Measurements from ENCODE around the gene STON2. TPM values are rescaled to one million over a fixed set of nuclear protein-coding genes. Genes with fewer than 3 reads are reported as not detected.

STON2 gene
- polyA plus RNA-seq, 2 of the 4 experiments (the other 2 are of a cell fraction): 0.53 to 1.3 TPM

DNA sequence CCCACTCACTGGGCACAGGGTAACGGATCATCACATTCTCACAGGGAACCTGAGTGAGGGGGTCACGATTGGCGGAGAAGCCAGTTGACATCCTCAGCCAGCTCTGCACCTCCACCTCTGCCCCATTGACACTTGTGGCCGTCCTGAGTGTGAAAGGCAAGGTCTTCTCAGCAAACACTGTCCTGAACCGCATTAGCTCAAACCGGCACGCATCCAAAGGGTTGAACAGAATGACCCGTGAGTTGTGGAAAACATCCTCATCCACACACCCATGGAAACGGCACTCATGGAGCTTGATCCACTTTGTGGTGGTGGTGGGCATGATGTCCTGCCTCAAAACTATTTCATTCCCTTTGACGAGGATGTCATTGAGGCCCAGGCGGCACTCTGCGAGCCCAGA, 123.0 kb downstream of the STON2 start:
- DNase-seq (ENCODE audit: low read depth in 1 of 2, low spot score in 1 of 2): no peak
- 75% methylated on average over 12 of the region's 12 CpGs for WGBS (ENCODE audit: missing lambda C conversion rate)
- H3K9me3 ChIP-seq: no peaks in the 10 kb centered on the region
- no peak overlapping the region for H3K4me2 ChIP-seq
- FAIRE-seq: no peak
- ChIA-PET POLR2A (no interaction called here), CTCF (interaction anchor here (1.1 to 3.2 kb wide), 3 partner anchors 10 to 188 kb away, joined by 3 to 17 read pairs (median 11); no protein-coding TSS in a partner anchor)
- no peak overlapping the region for H3K27ac ChIP-seq
- H3K4me1 ChIP-seq: no peaks in the 10 kb centered on the region
- TF ChIP-seq HDAC2 (IDR thresholded peaks at IDR 0.05): no peak
- TF ChIP-seq NFE2L2 (conservative IDR thresholded peaks at IDR 0.05; ENCODE audit: low read length): no peak
- no peak for TF ChIP-seq NR3C1 (IDR thresholded peaks at IDR 0.05)
- TF ChIP-seq EHF (CRISPR knock-in tag; IDR thresholded peaks at IDR 0.05): no peak
- TF ChIP-seq CHD4 (IDR thresholded peaks at IDR 0.05; ENCODE audit: borderline replicate concordance): no peak
- TF ChIP-seq ESRRA (IDR thresholded peaks at IDR 0.05; ENCODE audit: borderline replicate concordance, low read length): no peak
- TF ChIP-seq, protein P1, sequence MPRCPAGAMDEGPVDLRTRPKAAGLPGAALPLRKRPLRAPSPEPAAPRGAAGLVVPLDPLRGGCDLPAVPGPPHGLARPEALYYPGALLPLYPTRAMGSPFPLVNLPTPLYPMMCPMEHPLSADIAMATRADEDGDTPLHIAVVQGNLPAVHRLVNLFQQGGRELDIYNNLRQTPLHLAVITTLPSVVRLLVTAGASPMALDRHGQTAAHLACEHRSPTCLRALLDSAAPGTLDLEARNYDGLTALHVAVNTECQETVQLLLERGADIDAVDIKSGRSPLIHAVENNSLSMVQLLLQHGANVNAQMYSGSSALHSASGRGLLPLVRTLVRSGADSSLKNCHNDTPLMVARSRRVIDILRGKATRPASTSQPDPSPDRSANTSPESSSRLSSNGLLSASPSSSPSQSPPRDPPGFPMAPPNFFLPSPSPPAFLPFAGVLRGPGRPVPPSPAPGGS (IDR thresholded peaks at IDR 0.05): no peak
- no peak for TF ChIP-seq CBX2 (IDR thresholded peaks at IDR 0.05; ENCODE audit: borderline replicate concordance, low read depth)
- TF ChIP-seq, protein P2, sequence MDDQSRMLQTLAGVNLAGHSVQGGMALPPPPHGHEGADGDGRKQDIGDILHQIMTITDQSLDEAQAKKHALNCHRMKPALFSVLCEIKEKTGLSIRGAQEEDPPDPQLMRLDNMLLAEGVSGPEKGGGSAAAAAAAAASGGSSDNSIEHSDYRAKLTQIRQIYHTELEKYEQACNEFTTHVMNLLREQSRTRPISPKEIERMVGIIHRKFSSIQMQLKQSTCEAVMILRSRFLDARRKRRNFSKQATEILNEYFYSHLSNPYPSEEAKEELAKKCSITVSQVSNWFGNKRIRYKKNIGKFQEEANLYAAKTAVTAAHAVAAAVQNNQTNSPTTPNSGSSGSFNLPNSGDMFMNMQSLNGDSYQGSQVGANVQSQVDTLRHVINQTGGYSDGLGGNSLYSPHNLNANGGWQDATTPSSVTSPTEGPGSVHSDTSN (IDR thresholded peaks at IDR 0.05): no peak
- TF ChIP-seq MYC (IDR thresholded peaks at IDR 0.05; ENCODE audit: borderline replicate concordance, low read length): no peak
- TF ChIP-seq, protein P3, sequence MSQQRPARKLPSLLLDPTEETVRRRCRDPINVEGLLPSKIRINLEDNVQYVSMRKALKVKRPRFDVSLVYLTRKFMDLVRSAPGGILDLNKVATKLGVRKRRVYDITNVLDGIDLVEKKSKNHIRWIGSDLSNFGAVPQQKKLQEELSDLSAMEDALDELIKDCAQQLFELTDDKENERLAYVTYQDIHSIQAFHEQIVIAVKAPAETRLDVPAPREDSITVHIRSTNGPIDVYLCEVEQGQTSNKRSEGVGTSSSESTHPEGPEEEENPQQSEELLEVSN (IDR thresholded peaks at IDR 0.05; ENCODE audit: borderline replicate concordance, low read depth): no peak
- TF ChIP-seq, protein P4, sequence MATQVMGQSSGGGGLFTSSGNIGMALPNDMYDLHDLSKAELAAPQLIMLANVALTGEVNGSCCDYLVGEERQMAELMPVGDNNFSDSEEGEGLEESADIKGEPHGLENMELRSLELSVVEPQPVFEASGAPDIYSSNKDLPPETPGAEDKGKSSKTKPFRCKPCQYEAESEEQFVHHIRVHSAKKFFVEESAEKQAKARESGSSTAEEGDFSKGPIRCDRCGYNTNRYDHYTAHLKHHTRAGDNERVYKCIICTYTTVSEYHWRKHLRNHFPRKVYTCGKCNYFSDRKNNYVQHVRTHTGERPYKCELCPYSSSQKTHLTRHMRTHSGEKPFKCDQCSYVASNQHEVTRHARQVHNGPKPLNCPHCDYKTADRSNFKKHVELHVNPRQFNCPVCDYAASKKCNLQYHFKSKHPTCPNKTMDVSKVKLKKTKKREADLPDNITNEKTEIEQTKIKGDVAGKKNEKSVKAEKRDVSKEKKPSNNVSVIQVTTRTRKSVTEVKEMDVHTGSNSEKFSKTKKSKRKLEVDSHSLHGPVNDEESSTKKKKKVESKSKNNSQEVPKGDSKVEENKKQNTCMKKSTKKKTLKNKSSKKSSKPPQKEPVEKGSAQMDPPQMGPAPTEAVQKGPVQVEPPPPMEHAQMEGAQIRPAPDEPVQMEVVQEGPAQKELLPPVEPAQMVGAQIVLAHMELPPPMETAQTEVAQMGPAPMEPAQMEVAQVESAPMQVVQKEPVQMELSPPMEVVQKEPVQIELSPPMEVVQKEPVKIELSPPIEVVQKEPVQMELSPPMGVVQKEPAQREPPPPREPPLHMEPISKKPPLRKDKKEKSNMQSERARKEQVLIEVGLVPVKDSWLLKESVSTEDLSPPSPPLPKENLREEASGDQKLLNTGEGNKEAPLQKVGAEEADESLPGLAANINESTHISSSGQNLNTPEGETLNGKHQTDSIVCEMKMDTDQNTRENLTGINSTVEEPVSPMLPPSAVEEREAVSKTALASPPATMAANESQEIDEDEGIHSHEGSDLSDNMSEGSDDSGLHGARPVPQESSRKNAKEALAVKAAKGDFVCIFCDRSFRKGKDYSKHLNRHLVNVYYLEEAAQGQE (IDR thresholded peaks at IDR 0.05): no peak
- TF ChIP-seq POLR2A (IDR thresholded peaks at IDR 0.05; ENCODE audit: low read length): no peak
- TF ChIP-seq SMC3 (IDR thresholded peaks at IDR 0.05): no peak
- TF ChIP-seq TFCP2L1 (CRISPR knock-in tag; IDR thresholded peaks at IDR 0.05): no peak
- TF ChIP-seq, protein P5, sequence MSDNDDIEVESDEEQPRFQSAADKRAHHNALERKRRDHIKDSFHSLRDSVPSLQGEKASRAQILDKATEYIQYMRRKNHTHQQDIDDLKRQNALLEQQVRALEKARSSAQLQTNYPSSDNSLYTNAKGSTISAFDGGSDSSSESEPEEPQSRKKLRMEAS (IDR thresholded peaks at IDR 0.05): no peak
- TF ChIP-seq RCOR1 (IDR thresholded peaks at IDR 0.05; ENCODE audit: low read depth, low read length): no peak
- no peak for TF ChIP-seq JUN (IDR thresholded peaks at IDR 0.05)
- no peak for ATAC-seq
- no peak overlapping the region for H3K4me3 ChIP-seq

DNA sequence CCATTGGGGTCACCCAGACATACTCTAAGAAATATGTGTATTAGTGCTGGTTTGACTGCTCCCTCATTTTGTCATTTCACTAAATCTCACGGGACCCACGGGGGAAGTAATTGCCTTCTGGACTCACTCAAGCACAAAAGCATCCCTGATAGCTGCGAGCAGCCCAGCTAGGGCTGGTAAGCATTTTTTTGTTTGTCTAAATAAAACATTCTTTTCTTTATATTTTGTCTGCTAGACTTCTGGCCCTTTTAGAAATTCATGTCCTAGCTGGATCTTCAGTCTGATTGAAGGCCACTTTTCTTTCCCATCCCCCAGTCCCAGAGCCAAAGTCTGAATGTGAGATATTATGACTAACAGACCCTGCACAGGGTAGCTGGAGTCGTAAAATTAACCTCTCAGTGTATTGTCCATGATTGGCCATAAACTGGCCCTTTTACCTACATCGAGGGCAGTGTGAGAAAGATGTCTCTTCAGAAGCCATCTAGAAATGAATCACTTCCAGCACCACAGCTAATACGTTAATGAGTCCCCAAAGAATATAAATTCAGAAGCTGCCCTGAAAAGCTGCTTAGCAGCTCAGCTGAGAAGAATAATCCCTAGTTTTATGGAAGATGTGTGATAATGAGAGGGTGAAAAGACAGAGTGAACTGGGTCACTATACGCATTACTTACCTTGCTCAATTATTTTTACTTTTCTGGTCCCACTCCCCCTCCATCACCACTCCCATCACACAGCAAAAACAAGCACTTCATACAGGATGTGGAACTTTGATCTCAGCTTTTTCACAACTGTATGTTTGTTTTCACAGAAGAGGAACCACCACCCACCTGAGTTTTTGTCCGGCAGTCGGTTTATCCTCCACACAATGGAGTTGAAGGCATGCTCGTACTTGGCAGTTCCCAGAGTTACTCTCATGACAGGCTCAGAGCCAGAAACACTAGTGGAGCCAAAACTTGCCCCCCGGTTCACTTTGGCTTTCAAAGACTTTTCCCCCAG, 123.8 kb downstream of the STON2 start:
- Histone ChIP-seq H3K4me3 (no peak overlapping the region), H3K9me3 (no peaks in the 10 kb centered on the region), H3K4me2 (no peak overlapping the region), H3K4me1 (no peaks in the 10 kb centered on the region), H3K27ac (no peak overlapping the region)
- no peak for FAIRE-seq
- CTCF ChIA-PET: interaction anchor here (1.2 to 3.2 kb wide), 3 partner anchors 176 to 189 kb away, joined by 6 to 17 read pairs (median 11); no protein-coding TSS in a partner anchor
- DNase-seq (ENCODE audit: low read depth in 1 of 2, low spot score in 1 of 2): no peak
- TF ChIP-seq ZC3H11A (IDR thresholded peaks at IDR 0.05): no peak
- TF ChIP-seq, protein P6, sequence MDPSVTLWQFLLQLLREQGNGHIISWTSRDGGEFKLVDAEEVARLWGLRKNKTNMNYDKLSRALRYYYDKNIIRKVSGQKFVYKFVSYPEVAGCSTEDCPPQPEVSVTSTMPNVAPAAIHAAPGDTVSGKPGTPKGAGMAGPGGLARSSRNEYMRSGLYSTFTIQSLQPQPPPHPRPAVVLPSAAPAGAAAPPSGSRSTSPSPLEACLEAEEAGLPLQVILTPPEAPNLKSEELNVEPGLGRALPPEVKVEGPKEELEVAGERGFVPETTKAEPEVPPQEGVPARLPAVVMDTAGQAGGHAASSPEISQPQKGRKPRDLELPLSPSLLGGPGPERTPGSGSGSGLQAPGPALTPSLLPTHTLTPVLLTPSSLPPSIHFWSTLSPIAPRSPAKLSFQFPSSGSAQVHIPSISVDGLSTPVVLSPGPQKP (IDR thresholded peaks at IDR 0.05; ENCODE audit: low read depth, low read length): no peak
- TF ChIP-seq CBX8 (IDR thresholded peaks at IDR 0.05): no peak
- TF ChIP-seq ZNF302 (CRISPR knock-in tag; IDR thresholded peaks at IDR 0.05): no peak
- TF ChIP-seq POLR2AphosphoS2 (conservative IDR thresholded peaks at IDR 0.05; ENCODE audit: low read length): no peak
- no peak for TF ChIP-seq SMC3 (IDR thresholded peaks at IDR 0.05)
- no peak for TF ChIP-seq HDAC2 (IDR thresholded peaks at IDR 0.05)
- no peak for TF ChIP-seq CHD2 (IDR thresholded peaks at IDR 0.05; ENCODE audit: low read length, partially characterized antibody)
- TF ChIP-seq JUN (IDR thresholded peaks at IDR 0.05): no peak
- no peak for TF ChIP-seq FOSB (CRISPR knock-in tag; IDR thresholded peaks at IDR 0.05)
- WGBS (ENCODE audit: missing lambda C conversion rate): 56% methylated on average over 11 of the region's 11 CpGs
- POLR2A ChIA-PET: no interaction called here
- ATAC-seq: no peak

Measured in A549 (cell line).